SK-N-SH (cell line): ENCODE data around the gene NID1.

Experiments used
- CTCF ChIP-seq: fragments of 200-600 bp; sonication (generic); IDR thresholded peaks from 2 replicates; pipeline ENCODE4 v1.6.1; 2017; ENCODE audit warnings: antibody characterized with exemption, mild to moderate bottlenecking, moderate library complexity
- EP300 ChIP-seq, 2 experiments: IDR thresholded peaks; 2 replicates each; pipeline versions ENCODE4 v1.4.0 to v1.6.1; 2012; ENCODE audit warnings: borderline replicate concordance in 1 of 2, low read depth in 1 of 2, low read length in 1 of 2
- EZH2phosphoT487 ChIP-seq: fragments of 200-600 bp; sonication (generic); IDR thresholded peaks from 2 replicates; pipeline ENCODE4 v1.6.1; 2017; ENCODE audit warnings: low read depth, mixed run types, mild to moderate bottlenecking, antibody characterized with exemption, moderate library complexity, borderline replicate concordance
- REST ChIP-seq: IDR thresholded peaks from 2 replicates; pipeline ENCODE4 v1.6.1; 2012; ENCODE audit warnings: mild to moderate bottlenecking, low read depth, low read length, moderate library complexity

GRCh38 chr1:236057546-236057945 is 7.3 kb downstream of the NID1 start:
- TF ChIP-seq EP300 (IDR thresholded peaks at IDR 0.05; ENCODE audit: borderline replicate concordance in 1 of 2, low read depth in 1 of 2, low read length in 1 of 2) (no peak), EZH2phosphoT487 (no peak), CTCF (no peak), REST (no peak)
